HepG2 (cell line): Measurements from ENCODE around the gene ZFAND2B. TPM values are rescaled to one million over a fixed set of nuclear protein-coding genes. Genes with fewer than 3 reads are reported as not detected.
A peak's percentile ranks its signal among the peaks of the same experiment; 100 is the strongest.

Experiments used
- AHDC1 ChIP-seq: sonication (generic); formaldehyde crosslinking; IDR thresholded peaks from 2 replicates; pipeline ENCODE4 v1.5.1; 2020; ENCODE audit warnings: mild to moderate bottlenecking, missing genetic modification reagents, borderline replicate concordance
- CBX2 ChIP-seq, 2 experiments: fragments of 200-600 bp in 1 of 2; sonication (generic); formaldehyde crosslinking in 1 of 2; IDR thresholded peaks; 2 replicates each; pipeline versions ENCODE4 v1.7.0 to v1.8.1; 2018 to 2022; ENCODE audit warnings: low read depth in 2 of 2, low read length in 1 of 2, mild to moderate bottlenecking in 1 of 2, missing genetic modification reagents in 1 of 2
- JUNB ChIP-seq: sonication (generic); formaldehyde crosslinking; IDR thresholded peaks from 2 replicates; pipeline ENCODE4 v1.8.0; 2022; ENCODE audit warnings: missing genetic modification reagents, mild to moderate bottlenecking, borderline replicate concordance
- KLF15 ChIP-seq: sonication (generic); formaldehyde crosslinking; IDR thresholded peaks from 2 replicates; pipeline ENCODE4 v1.8.1; 2023; ENCODE audit warnings: borderline replicate concordance, mild to moderate bottlenecking, inconsistent platforms, missing genetic modification reagents, mixed read lengths
- KLF6 ChIP-seq: IDR thresholded peaks from 2 replicates; pipeline ENCODE4 v1.8.0; 2016; ENCODE audit warnings: missing biosample characterization, missing genetic modification reagents
- NCOA1 ChIP-seq: sonication (generic); formaldehyde crosslinking; IDR thresholded peaks from 2 replicates; pipeline ENCODE4 v1.9.0; 2021; ENCODE audit warnings: missing genetic modification reagents
- NCOR1 ChIP-seq: fragments of 200-600 bp; sonication (generic); IDR thresholded peaks from 2 replicates; pipeline ENCODE4 v1.7.0; 2017; ENCODE audit warnings: antibody characterized with exemption, low read length, borderline replicate concordance
- NR1H2 ChIP-seq: sonication (generic); formaldehyde crosslinking; IDR thresholded peaks from 2 replicates; pipeline ENCODE4 v1.8.1; 2022; ENCODE audit warnings: low read depth, missing genetic modification reagents, borderline replicate concordance
- RAD51 ChIP-seq: fragments of 450-650 bp; IDR thresholded peaks from 2 replicates; pipeline ENCODE4 v1.6.1; 2016; ENCODE audit warnings: borderline replicate concordance
- TARDBP ChIP-seq: sonication (generic); formaldehyde crosslinking; IDR thresholded peaks from 2 replicates; pipeline ENCODE4 v1.8.0; 2022; ENCODE audit warnings: mild to moderate bottlenecking, missing genetic modification reagents
- ZNF281 ChIP-seq: sonication (generic); formaldehyde crosslinking; IDR thresholded peaks from 2 replicates; pipeline ENCODE4 v1.4.0; 2020; ENCODE audit warnings: missing genetic modification reagents, borderline replicate concordance
- ZNF609 ChIP-seq: sonication (generic); formaldehyde crosslinking; IDR thresholded peaks from 2 replicates; pipeline ENCODE4 v1.4.0; 2020; ENCODE audit warnings: mild to moderate bottlenecking, missing genetic modification reagents, borderline replicate concordance
- ZNF784 ChIP-seq: sonication (generic); formaldehyde crosslinking; IDR thresholded peaks from 2 replicates; pipeline ENCODE4 v1.5.1; 2020; ENCODE audit warnings: missing genetic modification reagents, mild to moderate bottlenecking, borderline replicate concordance
- polyA plus RNA-seq, 8 experiments: library from polyadenylated mRNA; depleted of rRNA in 3 of 8; stranded (reverse) in 7 of 8; unstranded in 1 of 8; fragments of >200 nt; fragmentation: Illumina TruSeq in 4 of 8; extraction: Trizol in 4 of 8; gene quantifications; 2 replicates each; pipeline versions ENCODE4 v1.2.1 to v1.2.3, GENCODE V29; 2011 to 2016; ENCODE audit warnings: low read depth in 4 of 8, missing spikeins in 1 of 8, mixed read lengths in 1 of 8; ENCODE audit not compliant: insufficient read depth in 1 of 8
- total RNA-seq, 5 experiments: library from RNA; depleted of rRNA; stranded (reverse); fragments of >200 nt; fragmentation: Illumina TruSeq; extraction: Trizol; gene quantifications; 2 replicates each; pipeline ENCODE4 v1.2.3, GENCODE V29; 2016; ENCODE audit warnings: low read depth in 1 of 5

The ZFAND2B gene
- total and polyA plus RNA-seq, 2 of the 13 experiments (the other 11 are each of a cell fraction or from before 2014, with no cell fraction given) = 53.3 to 115 TPM

GRCh38 chr2:219206328-219207133 is at the start of gene ZFAND2B (continued):
- TF ChIP-seq KLF15 (no peak), ZNF609 (no peak), ZNF281 (CRISPR knock-in tag) (0 out of 2 replicates have a peak, but pooled peaks have one; percentile 42), CBX2 (IDR thresholded peaks at IDR 0.05; ENCODE audit: low read depth, low read length) (no peak), CBX2 (CRISPR knock-in tag; IDR thresholded peaks at IDR 0.05; ENCODE audit: low read depth) (peak; percentile 54; the same call in 1 of the 2 replicates), NCOR1 (peak; percentile 94), TARDBP (CRISPR knock-in tag) (peak; percentile 82), JUNB (CRISPR knock-in tag) (no peak), RAD51 (no peak), KLF6 (CRISPR knock-in tag) (peak; percentile 51; the same call in 1 of the 2 replicates), NCOA1 (CRISPR knock-in tag) (peak; percentile 91), ZNF784 (no peak; the same call in 1 of the 2 replicates), AHDC1 (CRISPR knock-in tag) (no peak), NR1H2 (no peak)
